ENCODE data around the gene POM121.
"Not testable (repeated sequence)": the region's sequence is repeated elsewhere in the genome, so short reads cannot be mapped to it uniquely, and the experiment has no call there.

POM121 gene

GRCh38 chr7:72997887-72998468 lies 73.1 kb downstream of the POM121 start:
- DNase-seq (ENCODE audit: low read depth) = not testable (repeated sequence)

All from T-helper 22 cell (primary cell).